Vagina (tissue), 2 donors: Measurements from ENCODE around the gene SH3TC2. TPM values are rescaled to one million over a fixed set of nuclear protein-coding genes. Genes with fewer than 3 reads are reported as not detected.

Experiments
- DNase-seq, 2 donors: peaks; one replicate each; pipeline ENCODE4 v3.0.0-alpha.2; 2017; ENCODE audit errors: extremely low spot score in 2 of 2
- H3K27ac ChIP-seq: fragments of 200-600 bp; sonication (generic); one replicate; pipeline ENCODE4 v1.5.1; 2019
- H3K27me3 ChIP-seq: fragments of 200-600 bp; sonication (generic); one replicate; pipeline ENCODE4 v1.5.1; 2019
- H3K36me3 ChIP-seq, 2 donors: fragments of 200-600 bp; sonication (generic); one replicate each; pipeline ENCODE4 v1.5.1; 2017 to 2019
- H3K4me1 ChIP-seq: fragments of 200-600 bp; sonication (generic); one replicate; pipeline ENCODE4 v1.5.1; 2019
- H3K4me3 ChIP-seq, 2 donors: fragments of 200-600 bp; sonication (generic); 1 replicate in 1 of 2; 2 replicates in 1 of 2; pipeline ENCODE4 v1.5.1; 2016 to 2019
- H3K9me3 ChIP-seq: fragments of 200-600 bp; sonication (generic); one replicate; pipeline ENCODE4 v1.5.1; 2019
- CTCF ChIP-seq, 3 experiments: fragments of 450-650 bp in 2 of 3; fragments of 200-600 bp in 1 of 3; sonication (generic) in 1 of 3; IDR thresholded peaks; one replicate each; pipeline ENCODE4 v1.5.1; 2017 to 2019; ENCODE audit warnings: antibody characterized with exemption in 3 of 3, mild to moderate bottlenecking in 2 of 3, moderate library complexity in 2 of 3
- POLR2A ChIP-seq, 2 donors: fragments of 450-650 bp; IDR thresholded peaks; one replicate each; pipeline ENCODE4 v1.6.1; 2017; ENCODE audit warnings: antibody characterized with exemption in 2 of 2, mild to moderate bottlenecking in 2 of 2, moderate library complexity in 2 of 2
- POLR2AphosphoS5 ChIP-seq, 2 donors: sonication (generic); formaldehyde crosslinking; IDR thresholded peaks; one replicate each; pipeline ENCODE4 v1.9.0; 2017; ENCODE audit warnings: antibody characterized with exemption in 2 of 2, mild to moderate bottlenecking in 2 of 2, low read depth in 1 of 2; ENCODE audit not compliant: insufficient read depth in 1 of 2
- intact Hi-C: fragments of 100-400 bp; cut with DNase I; formaldehyde crosslinking; loops from one replicate; pipeline ENCODE4 v1.15.1; 2023
- total RNA-seq: library from RNA; depleted of rRNA; stranded (reverse); fragments of >200 nt; gene quantifications from one replicate; pipeline ENCODE4 v1.2.3, GENCODE V29; 2016

The SH3TC2 gene
- total RNA-seq, 1 donor from 2014 or later, result 2.0 TPM

DNA sequence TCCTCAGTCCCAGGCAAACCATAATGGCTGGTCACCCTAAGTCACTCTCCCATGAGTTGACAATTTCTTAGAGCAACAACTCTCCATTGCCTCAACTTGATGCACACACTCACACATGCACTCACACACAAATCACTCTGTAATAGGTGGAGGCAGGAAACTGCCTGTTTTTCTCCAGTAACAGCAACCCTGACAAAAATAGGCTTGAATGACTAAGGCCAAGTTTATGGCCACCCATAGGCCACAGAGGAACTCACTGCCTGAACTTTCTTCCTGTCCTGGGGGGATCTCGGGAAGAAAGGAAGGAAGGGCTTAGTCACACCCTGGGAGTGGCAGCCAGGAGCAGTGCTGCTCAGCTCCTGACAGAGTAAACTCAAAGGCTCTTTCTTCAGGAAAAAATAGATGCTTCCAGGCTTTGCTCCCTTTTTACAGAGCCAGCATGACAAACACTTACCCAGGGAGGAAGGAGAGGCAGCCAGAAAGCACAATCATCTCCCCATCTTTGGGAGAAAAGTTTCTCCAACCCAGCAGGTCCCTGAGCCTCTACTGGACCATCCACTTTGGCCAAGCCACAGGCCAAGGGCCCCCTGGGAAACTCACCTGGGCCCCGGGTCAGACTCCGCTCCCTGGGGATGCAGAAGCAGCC is 368 bp downstream of the SH3TC2 start:
- Histone ChIP-seq H3K4me1 (peaks cover 28% of the 10 kb centered on the region), H3K9me3 (no peaks in the 10 kb centered on the region), H3K27ac (peak overlapping the region; percentile 57), H3K27me3 (no peaks in the 10 kb centered on the region), H3K4me3 (no peak overlapping the region), H3K36me3 (no peaks in the 10 kb centered on the region)
- no peak for DNase-seq
- intact Hi-C loops, result no loop called here
- TF ChIP-seq POLR2A (IDR thresholded peaks at IDR 0.05) (no peak), POLR2AphosphoS5 (IDR thresholded peaks at IDR 0.05; ENCODE audit: insufficient read depth in 1 of 2, low read depth in 1 of 2) (peak; percentile 19 to 90), CTCF (IDR thresholded peaks at IDR 0.05) (no peak)

GRCh38 chr5:149061341-149061740 is 1.5 kb downstream of the SH3TC2 start:
- TF ChIP-seq CTCF (IDR thresholded peaks at IDR 0.05) (no peak), POLR2A (IDR thresholded peaks at IDR 0.05) (no peak), POLR2AphosphoS5 (IDR thresholded peaks at IDR 0.05; ENCODE audit: insufficient read depth in 1 of 2, low read depth in 1 of 2) (no peak)
- H3K4me1 ChIP-seq, result peaks cover 28% of the 10 kb centered on the region

GRCh38 chr5:149060325-149060724 is 2.5 kb downstream of the SH3TC2 start:
- Histone ChIP-seq H3K27ac (no peak overlapping the region), H3K9me3 (no peaks in the 10 kb centered on the region), H3K27me3 (no peaks in the 10 kb centered on the region), H3K4me3 (no peak overlapping the region), H3K4me1 (peaks cover 28% of the 10 kb centered on the region), H3K36me3 (no peaks in the 10 kb centered on the region)
- DNase-seq, result no peak
- TF ChIP-seq POLR2AphosphoS5 (IDR thresholded peaks at IDR 0.05; ENCODE audit: insufficient read depth in 1 of 2, low read depth in 1 of 2) (no peak), CTCF (IDR thresholded peaks at IDR 0.05) (no peak), POLR2A (IDR thresholded peaks at IDR 0.05) (no peak)
- intact Hi-C loops, result no loop called here

More at GRCh38 chr5:149061341-149061740, 1.5 kb downstream of the SH3TC2 start:
- H3K36me3 ChIP-seq, result no peaks in the 10 kb centered on the region
- H3K27ac ChIP-seq, result peak overlapping the region; percentile 36
- no peak for DNase-seq
- no peaks in the 10 kb centered on the region for H3K9me3 ChIP-seq
- H3K4me3 ChIP-seq, result no peak overlapping the region
- intact Hi-C loops, result no loop called here
- H3K27me3 ChIP-seq, result no peaks in the 10 kb centered on the region

DNA sequence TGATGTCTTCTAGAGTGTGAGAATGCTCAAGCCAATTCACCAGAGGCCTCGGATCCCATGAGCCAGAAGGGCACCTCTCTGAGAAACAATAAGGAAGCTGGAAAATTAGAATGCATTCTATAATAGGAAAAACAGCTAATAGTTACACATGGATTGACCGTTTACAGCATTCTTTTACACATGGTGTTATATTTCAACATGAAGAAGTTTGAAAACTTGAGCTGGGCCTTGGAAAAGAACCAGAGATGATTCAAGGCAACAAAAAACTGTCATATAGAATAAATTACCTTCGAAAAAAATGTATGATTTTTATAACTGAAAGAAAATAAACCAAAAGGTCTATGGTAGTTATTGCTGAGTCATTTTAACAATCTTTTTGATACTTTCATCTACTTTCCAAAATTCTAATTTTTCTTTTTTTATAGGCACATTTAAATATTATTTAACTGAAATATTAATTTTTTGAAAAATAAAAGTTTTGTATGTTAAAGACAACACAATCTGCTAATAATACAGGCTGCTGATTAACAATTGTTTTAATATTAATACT is 6.2 kb downstream of the SH3TC2 start:
- Histone ChIP-seq H3K9me3 (no peaks in the 10 kb centered on the region), H3K4me1 (peaks cover 18% of the 10 kb centered on the region), H3K27me3 (no peaks in the 10 kb centered on the region), H3K4me3 (no peak overlapping the region), H3K36me3 (no peaks in the 10 kb centered on the region), H3K27ac (no peak overlapping the region)
- intact Hi-C loops, result no loop called here
- no peak for DNase-seq
- TF ChIP-seq POLR2AphosphoS5 (IDR thresholded peaks at IDR 0.05; ENCODE audit: insufficient read depth in 1 of 2, low read depth in 1 of 2) (no peak), CTCF (IDR thresholded peaks at IDR 0.05) (no peak), POLR2A (IDR thresholded peaks at IDR 0.05) (no peak)

DNA sequence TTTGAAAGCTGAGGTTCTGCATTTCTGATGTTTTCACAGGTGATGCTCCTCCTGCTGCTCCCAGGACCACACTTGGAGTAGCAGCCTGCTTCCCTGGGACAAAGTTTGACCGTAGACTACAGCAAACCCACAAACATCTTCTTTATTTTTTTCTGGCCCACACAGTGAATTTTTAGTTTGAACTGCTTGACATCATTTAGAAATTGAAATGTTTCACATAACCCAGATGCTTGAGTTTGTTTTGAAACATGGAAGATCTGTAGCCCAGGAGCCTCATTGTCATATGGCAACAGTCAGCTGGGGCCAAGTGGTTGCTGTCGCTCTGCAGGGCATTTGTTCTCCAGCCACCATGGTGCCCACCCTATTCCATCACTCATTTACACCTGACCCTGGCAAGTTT is 8.4 kb downstream of the SH3TC2 start:
- Histone ChIP-seq H3K27me3 (no peaks in the 10 kb centered on the region), H3K4me3 (no peak overlapping the region), H3K4me1 (peaks cover 12% of the 10 kb centered on the region), H3K9me3 (no peaks in the 10 kb centered on the region), H3K36me3 (no peaks in the 10 kb centered on the region), H3K27ac (no peak overlapping the region)
- TF ChIP-seq POLR2A (IDR thresholded peaks at IDR 0.05) (no peak), POLR2AphosphoS5 (IDR thresholded peaks at IDR 0.05; ENCODE audit: insufficient read depth in 1 of 2, low read depth in 1 of 2) (no peak), CTCF (IDR thresholded peaks at IDR 0.05) (no peak)
- intact Hi-C loops, result no loop called here
- no peak for DNase-seq
